Activated naive CD4-positive, alpha-beta T cell treated with Interleukin-2 at 50 U/mL for 16 hours (primary cell): Measurements from ENCODE around the gene RAB40B.

Experiments
- DNase-seq: peaks from one replicate; pipeline ENCODE4 v3.0.0-alpha.2; 2020

RAB40B gene

DNA sequence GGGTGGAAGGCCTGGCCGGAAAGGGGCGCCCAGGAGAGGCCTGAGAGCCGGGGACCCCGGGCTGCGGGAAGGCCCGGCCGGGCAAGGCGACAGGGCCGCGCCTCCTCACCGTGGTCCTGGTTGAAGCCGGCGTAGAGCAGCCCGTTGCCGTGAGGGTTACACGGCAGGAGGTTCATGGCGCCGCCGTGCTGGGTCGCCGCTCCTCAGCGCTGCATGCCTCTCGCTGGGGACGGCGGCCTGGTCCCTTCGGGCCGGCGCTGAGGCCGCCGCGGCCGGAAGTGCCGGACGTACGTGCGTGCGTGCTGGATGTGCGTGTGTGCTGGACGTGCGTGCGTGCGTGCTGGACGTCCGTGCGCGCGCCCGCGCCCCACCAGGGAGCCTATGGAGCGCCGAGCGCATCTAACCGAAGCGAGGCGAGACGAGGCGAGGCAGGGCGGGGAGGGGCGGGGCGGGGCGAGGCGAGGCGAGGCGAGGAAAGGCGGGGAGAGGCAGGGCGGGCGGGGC is 50.3 kb downstream of the RAB40B start, which contains the start of gene WDR45B:
WDR45B (minus strand) TSS at position 280 of the 504 bp plus-strand sequence; CDS start at position 176, 104 bp downstream.
- DNase-seq = peak; percentile 91

DNA sequence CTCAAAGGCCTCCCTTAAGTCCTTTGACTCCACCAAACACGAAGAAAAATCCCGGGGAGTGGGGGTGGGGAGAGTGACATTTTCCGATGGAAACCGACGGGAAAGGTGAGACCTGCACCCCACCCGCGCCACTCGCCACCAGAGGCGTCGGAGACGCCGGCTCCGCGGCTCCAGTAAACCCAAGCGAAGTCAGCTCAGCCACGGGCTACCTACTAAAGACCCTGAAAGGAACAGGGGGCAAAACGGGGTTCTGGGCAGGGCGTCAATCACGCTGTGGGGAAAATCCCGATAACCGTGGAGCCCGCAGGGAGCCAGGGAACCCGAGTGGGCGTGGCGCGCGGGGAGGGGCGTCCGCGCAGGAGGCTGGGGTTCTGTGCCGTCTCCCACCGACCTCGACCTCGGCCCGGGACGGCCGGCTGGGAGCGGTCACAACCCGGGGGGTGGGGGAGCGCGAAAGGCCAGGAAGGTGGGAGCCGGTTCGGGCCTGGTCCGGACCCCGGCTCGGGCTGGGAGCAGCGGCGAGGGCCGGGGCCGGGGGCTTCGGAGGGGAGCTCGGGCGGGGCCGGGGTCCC is 50.8 kb downstream of the RAB40B start:
- DNase-seq = peak; percentile 61

DNA sequence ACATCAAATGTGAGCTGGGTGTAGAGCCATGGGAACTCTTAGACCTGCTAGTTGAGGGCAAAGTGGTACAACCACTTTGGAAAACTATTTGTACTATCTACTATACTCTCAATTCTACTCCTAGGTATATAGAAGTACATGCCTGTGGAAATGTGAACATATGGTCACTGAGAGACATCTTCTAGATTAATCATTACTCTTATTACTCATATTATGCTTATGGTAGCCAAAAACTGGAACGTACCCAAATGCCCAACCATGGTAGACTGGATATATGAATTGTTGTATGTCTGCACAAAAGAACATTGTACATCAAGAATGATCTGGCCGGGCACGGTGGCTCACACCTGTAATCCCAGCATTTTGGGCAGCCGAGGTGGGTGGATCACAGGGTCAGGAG is 53.0 kb downstream of the RAB40B start:
- no peak for DNase-seq

DNA sequence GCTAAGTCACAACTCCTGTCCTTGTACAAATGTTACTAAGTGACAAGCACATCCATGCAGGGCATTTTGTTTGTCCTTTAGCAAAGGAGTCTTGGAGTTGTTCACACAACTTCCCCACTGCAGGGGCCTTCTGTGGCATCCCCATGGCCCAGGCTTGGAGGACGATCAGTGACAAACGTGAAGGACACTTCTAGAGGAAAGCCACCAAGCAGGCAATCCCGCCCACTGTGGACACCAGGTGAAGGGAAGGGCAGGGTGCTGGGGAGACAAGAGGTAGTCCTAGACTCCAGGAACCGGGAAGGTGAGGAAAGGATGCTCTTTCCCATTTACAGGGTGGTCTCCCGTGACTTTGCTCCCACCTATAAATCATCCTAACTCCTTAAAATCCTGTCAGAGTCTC is 54.4 kb downstream of the RAB40B start:
- no peak for DNase-seq

DNA sequence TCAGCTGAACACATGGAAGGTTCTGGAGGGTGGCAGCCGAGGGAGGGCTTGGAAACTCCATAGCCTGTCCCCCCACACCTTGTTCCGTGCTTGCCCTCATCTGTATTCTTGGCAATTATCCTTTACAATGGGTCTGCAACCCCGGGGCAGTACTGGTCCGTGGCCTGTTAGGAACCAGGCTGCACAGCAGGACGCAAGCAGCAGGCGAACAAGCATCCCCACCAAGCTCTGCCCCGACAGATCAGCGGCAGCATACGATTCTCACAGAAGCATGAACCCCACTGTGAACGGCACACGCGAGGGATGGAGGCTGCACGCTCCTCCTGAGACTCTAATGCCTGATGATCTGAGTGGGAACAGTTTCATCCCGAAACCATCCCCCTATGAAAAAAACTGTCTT is 56.5 kb downstream of the RAB40B start:
- DNase-seq = no peak

DNA sequence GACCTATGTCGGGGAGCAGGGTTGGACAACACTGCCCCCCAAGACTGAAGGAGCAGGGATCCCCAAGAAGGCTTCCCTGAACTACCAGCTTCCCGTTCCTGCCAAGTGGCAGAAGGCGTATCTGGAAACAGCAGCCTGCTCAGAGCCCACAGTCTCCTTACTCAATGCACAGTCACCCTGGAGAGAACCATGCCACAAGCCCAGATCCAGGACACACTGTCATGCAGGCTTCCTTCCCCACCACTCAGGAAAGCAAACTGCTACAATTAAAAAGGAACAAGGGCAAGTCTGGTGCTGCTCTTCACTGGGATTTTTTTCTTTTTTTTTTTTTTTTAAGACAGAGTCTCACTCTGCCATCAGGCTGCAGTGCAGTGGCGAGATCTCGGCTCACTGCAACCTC is 58.5 kb downstream of the RAB40B start:
- no peak for DNase-seq

DNA sequence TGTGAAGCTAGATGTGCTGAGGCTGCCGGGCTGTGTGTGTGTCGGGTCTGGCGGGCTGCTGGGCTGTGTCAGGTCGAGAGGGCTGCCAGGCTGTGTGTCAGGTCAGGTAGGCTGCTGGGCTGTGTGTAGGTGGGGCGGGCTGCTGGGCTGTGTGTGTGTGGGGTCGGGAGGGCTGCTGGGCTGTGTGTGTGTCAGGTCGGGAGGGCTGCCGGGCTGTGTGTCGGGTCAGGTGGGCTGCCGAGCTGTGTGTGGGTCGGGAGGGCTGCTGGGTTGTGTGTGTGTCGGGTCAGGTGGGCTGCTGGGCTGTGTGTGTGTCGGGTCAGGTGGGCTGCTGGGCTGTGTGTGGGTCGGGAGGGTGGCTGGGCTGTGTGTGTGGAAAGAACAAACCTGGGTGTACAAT is 58.9 kb downstream of the RAB40B start:
- no peak for DNase-seq

DNA sequence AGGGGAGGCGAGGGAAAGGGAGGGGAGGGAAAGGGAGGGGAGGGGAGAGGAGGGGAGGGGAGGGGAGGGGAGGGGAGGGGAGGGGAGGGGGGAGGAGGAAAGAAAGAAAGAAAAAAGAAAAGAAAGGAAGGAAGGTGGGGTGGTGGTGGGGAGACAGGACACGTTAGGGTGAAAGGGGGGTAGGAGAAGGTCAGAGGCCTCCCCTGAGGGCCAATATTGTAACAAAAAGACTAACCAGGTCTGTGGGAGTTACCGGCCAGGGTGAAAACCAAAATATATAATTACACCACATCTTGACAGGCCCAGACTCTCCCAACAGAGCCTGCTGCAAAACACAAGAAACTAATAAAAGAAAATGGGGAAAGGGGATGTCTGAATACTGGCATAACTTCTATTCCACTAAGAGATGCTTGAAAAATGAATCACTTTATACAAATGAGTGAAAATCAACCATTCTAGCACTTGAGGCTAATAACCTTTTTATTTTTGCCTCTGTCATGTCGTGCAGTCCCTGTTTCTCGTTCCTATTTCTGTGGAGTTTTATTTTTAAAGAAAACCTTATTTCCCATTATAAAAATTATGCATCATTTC is 60.2 kb downstream of the RAB40B start:
- DNase-seq = no peak

DNA sequence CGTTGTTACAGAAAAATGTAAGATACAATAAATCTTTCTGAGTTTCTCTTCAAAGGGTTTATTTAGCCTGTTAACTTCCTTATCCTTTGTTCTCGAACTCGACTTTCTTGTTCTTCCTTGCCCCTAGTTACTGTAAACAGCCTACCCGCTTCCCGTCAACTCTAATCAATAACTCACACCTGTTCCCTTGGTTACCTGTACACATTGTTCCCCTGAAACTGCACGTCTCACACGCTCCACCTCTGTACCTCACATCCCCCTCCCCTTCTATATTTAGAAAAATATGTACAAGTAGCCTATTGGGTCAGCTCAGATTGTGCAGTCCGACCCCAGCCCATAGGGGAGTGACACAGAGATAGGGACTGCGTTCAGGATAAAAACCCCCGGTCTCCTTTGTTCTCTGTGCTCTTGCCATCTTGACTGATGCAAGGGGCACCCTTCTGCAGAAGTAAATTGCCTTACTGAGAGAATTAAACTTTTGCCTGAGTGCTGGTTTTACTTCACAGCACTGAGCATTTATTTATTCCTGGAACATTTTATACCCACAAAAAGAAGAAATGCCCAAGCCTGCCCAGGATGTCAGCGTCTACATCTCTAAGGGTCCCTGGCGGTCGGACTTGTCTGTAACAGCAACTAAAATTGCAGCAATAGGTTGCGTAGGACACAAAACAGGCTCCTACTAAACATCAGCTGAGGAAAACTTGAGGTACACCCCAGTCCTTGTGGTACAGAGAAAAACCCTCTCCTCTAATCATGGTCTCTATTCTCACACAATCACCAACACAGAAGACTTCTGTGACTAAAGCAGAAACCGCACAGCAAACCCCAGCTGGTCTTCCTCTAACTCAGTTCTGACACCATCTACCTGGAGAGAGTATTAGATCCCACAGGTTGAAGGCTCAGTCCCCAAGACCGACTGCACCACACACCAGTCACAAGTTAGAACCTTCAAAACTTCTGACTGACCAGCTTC is 61.6 kb downstream of the RAB40B start:
- DNase-seq = no peak

DNA sequence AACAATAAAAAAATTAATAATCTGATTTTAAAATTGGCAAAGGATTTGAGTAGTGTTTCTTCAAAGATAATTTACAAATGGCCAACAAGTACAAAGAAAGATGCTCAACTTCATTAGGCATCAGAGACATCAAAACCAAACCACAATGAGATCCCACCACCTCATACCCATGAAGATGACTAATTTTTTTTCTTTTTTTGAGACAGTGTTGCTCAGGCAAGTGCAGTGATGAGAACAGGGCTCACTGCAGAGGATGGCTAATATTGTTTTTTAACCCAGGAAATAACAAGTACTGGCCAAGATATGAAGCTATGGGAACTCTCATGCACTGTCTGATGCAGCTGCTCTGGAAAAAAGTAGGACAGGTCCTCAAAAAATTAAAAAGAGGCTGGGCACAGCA is 65.2 kb downstream of the RAB40B start:
- DNase-seq = no peak

DNA sequence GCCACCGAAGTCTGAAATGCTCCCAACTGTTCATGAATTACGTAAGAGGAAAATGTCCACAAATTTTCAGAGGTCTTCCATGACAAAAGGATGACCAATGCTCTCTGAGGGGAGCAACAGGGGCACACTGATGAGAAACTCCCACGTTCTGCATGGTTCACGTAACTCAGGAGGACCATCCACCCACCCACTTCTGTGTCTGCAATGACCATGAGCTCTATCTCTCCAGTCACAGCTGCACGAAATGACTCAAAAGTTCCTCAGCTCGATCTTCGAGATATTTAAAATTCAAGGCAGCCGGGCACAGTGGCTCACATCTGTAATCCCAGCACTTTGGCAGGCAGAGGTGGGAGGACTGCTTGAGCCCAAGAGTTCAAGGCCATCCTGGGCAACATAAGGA is 66.0 kb downstream of the RAB40B start:
- no peak for DNase-seq

DNA sequence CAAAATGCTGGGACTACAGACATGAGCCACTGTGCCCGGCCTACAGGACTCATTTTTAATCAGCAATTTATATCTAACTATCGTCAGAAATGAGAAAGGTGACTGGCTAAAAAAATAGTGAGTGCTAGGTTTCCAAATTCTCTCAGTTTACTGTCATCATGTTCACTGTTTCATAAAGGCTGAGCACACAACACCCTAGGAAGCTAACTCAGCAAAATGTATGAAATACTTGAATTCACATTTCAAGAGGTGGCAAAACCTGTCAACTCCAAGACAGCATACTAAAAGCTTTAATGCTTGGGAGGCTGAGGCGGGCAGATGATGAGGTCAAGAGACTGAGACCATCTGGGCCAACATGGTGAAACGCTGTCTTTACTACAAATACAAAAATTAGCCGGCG is 67.0 kb downstream of the RAB40B start:
- DNase-seq = no peak

DNA sequence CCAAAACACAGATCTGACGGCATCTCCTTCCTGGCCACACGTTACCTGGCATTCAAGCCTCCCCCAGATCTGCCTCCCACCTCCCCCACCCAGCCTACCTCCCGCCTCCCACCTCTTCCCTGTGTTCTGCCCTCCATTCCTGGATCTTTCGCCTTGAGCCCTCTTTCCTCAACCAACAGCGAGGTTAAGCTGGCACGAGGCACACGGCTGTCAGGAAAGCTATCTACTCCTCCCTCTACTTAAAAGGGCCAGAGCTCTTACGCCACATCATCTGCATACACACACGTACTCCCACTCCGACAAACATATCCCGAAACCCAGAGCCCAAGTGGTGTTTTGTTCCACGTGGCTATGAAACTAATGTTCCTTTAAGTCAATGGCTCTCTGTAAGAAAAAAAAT is 68.3 kb downstream of the RAB40B start:
- DNase-seq = no peak

DNA sequence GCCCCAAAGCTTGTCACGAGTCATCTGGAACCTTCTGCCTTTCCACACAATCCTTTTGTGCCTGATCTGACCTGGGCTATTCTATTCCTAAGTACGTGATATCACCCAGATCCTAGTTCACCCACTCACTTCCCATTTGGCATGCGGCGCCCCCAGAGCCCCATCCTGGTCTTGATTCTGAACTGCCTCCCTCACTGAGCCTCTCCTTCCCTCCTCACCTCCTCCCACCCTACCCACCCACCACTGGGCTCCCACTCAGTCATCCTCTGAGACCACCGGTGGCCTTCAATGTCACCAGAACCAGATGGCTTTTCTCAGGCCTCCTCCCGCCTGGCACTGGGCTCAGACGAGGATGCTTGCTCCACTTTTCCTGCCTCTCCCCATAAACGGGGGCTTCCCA is 68.8 kb downstream of the RAB40B start:
- no peak for DNase-seq

DNA sequence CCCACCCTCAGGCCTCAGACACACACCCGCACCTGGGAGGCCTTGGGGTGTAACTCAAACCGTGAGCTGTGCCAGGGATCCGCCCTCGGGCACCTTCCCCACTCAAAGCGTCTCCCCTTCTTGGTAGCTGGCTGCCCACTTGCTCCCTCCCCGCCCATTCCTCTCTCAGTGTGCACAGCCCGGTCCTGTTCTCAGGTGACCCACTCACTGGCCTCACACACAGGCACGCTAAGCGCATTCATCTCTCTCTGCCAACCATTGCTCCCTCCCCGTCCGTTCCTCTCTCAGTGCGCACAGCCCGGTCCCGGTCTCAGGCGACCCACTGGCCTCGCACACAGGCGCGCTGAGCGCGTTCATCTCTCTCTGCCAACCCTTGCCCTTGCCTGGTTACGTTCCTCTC is 71.1 kb downstream of the RAB40B start:
- DNase-seq = no peak

DNA sequence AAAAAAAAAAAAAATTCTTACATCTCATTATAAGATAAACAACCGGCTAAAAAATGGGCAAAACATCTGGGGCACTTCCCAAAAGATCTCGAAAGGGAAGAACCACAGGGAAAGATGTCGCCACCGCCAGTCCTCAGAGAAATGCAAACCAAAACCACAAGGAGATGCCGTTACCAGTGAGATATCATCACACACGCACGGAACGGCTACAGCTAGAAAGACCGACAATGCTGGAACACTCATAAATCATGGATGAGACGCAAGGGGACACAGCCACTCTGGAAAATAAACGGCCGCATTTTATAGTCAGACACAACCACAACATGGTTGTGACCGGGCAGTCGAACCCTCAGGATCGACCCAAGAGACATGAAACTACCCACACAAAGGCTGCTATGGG is 74.8 kb downstream of the RAB40B start:
- no peak for DNase-seq

DNA sequence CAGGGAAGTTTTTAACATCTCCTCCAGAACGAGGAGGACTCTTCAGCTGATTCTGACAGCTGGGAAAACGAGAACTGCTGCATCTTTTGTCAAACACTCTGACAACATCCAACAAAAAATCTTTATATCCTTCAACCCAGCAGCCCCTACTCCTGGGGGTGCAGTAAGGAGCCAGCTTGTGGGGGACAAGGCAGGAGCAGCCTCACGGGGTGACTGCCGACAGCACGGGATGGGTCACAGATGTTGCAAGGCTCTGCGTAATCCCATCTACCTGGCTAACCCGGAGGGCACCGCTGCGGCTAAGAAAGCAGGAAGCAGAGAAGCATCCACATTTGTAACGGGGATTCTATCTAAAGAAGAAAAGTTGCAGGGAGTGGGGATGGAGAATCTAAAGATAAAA is 78.9 kb downstream of the RAB40B start:
- DNase-seq = no peak

DNA sequence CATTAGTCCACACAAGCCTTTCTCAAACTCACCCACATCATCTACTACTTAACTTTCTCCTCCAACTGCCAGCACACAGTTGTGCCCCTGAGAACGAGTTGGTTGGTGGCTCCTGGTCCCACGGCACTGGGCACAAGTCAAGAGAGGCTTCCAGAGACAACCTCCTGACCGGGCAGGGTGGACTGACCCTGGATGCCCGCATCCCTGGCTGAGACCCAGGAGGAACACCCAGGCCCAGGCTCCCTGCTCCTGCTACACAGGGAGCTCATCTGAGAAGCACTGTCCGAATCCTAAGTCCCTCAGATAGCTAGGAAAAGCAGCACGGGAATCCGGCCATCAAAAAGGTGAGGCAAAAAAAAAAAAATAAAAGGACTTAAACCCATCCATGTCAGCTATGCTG is 79.3 kb downstream of the RAB40B start:
- DNase-seq = no peak

DNA sequence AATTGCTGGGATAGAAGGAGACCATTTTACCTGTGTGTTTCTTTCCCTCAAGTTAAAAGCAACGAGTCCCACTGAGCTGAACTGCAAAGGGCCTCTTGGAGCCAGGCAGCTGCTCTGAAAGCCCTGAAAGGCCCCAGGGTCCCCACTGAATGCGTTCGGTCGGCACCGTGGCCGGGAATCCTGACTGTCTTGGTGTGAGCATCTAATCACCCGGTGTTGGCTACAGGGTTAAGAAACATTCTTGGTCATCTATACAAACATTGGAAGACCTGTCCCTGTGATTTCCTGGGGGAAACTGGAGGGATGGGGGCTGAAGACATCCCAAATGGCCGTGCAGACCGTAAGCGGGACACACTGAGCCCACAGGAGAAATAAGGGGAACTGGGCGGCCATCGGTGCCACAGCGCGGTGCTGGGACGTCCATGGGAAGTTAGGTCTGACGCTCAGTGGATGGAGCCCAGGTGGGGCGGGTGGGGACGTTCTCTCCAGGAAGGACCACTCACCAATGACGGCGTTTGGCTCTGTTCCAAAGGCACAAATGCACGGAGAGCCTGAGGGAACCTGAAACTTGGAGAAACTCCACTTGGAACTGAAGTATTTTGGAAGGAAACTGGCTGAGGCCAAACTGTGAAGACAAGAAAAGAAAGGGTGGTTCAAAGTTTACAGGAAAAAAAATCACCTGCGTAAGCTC is 82.3 kb downstream of the RAB40B start:
- DNase-seq = no peak

DNA sequence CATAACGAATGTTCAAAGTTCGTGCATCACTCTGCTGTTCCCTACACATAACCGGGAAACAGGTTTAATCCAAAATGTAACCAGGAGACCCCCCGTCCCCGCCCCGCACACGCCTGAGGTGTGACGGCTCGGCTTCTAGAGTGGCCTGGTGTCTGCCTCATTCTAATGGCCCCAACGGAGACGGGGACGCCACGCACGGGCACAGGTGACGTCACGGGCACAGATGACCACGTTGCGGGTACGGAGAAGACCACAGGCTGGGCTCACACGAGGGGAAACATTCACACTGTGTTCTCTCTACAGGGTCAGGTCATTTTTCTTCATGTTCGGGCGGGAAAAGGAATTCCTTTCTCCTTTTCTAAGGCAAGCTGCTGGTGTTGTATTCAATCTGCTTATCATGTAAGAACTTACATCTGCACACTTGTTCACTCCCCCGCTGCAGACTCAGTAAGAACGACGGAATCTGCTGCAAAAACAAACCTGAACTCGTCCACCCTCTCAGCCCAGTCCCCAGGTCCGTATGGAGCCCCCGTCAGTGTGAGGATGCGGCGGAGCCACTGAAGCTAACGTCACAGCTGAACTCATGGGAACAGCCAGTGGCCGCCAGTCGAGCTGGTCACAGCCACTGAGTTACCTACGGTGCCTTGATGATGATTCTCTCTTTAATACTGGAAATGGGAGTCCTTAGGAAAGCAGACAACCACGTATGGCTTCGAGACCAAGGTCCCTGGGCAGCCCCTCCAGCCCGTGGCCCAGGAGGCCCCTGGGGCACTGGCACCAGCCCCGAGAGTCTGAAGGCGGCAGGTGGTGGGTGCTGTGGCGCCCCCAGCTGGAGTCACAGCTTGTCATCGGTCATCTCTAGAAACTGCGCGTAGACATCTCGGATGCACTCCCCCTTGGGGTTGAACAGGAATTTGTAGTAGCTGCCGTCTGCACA is 83.1 kb downstream of the RAB40B start:
- no peak for DNase-seq

DNA sequence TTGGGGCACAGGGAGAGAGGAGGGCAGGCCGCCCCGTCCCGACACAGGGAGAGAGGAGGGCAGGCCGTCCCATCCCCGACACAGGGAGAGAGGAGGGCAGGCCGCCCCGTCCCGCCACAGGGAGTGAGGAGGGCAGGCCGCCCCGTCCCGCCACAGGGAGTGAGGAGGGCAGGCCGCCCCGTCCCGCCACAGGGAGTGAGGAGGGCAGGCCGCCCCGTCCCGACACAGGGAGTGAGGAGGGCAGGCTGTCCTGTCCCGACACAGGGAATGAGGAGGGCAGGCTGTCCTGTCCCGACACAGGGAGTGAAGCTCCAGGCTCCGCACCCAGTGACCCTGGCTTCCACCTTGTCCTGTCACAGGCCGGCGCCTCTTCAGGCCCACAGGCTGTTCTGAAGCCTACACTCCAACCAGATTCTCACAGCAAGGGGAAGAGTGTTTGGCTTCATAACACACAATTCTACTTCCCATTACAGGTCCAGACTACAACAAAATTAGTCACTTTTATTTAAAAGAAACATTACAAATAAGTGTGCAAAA is 84.3 kb downstream of the RAB40B start:
- DNase-seq = no peak
